K562 (cell line): ENCODE results near the gene UMODL1.

Experiments used
- EZH2 ChIP-seq: IDR thresholded peaks from 2 replicates; pipeline ENCODE4 v1.6.1; 2012; ENCODE audit warnings: low read depth, mild to moderate bottlenecking, inconsistent platforms, low read length, borderline replicate concordance
- MYC ChIP-seq, 2 experiments: fragments of 250-450 bp in 1 of 2; sonication (Bioruptor Pico) in 1 of 2; IDR thresholded peaks; 2 replicates each; pipeline versions ENCODE4 v1.5.1 to v1.6.1; 2012 to 2021; ENCODE audit warnings: low read depth in 2 of 2, borderline replicate concordance in 1 of 2, improper control_type of control experiment in 1 of 2, low read length in 1 of 2, mild to moderate bottlenecking in 1 of 2, moderate library complexity in 1 of 2
- POLR2AphosphoS5 ChIP-seq: IDR thresholded peaks from 2 replicates; pipeline ENCODE4 v1.6.1; 2011; ENCODE audit warnings: mild to moderate bottlenecking, low read depth, low read length, moderate library complexity; ENCODE audit not compliant: control insufficient read depth, insufficient read depth
- ZNF766 ChIP-seq: fragments of 200-800 bp; sonication (Bioruptor generic); conservative IDR thresholded peaks from 2 replicates; pipeline ENCODE4 v1.6.1; 2016; ENCODE audit warnings: missing genetic modification characterization, missing compliant biosample characterization
- TF ChIP-seq, protein P1 (sequence below): sonication (generic); formaldehyde crosslinking; IDR thresholded peaks from 2 replicates; pipeline ENCODE4 v1.8.1; 2023; ENCODE audit warnings: mild to moderate bottlenecking, missing genetic modification reagents
- TF ChIP-seq, protein P2 (sequence below): fragments of 250-450 bp; sonication (Bioruptor Pico); IDR thresholded peaks from 2 replicates; pipeline ENCODE4 v1.8.0; 2021; ENCODE audit warnings: borderline replicate concordance, mild to moderate bottlenecking, moderate library complexity; ENCODE audit not compliant: poor library complexity, severe bottlenecking
- TF ChIP-seq, protein P3 (sequence below): fragments of 450-650 bp; formaldehyde crosslinking; IDR thresholded peaks from 2 replicates; pipeline ENCODE4 v1.4.0; 2020; ENCODE audit warnings: mild to moderate bottlenecking, mixed read lengths

DNA sequence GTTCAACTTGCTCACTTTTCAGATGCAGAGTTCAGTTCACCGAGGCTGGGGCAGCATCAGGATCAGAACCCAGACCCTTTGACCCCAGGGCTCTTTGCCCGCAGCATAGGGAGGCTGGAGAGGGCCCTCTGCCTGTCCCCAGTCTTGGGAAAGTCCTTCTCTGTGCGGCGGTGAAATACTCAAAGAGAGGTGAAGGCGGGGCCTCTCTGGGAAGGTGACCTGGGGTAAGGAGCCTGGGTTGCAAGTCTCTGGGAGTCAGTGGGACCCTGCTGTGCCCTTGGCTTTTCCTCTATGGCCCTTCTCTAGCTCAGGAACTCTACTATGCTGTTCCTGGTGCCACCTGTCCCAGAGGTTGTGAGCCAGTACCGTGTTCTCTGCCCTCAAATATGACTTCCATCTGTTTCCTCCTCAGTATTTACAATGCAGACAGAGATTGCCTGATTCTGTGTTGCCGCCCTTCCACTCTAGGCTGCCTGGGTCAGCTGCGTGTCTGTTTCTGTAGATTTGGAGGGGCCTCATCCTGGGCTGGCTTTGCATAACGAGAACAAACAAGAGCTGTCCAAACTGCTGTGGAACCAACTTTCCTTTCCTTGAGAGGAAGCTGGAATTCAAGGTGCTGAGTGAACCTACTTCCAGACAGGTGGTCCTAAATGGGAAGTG lies 42.2 kb upstream of the UMODL1 start:
- TF ChIP-seq ZNF766 (CRISPR knock-in tag): no peak
- TF ChIP-seq, protein P1, sequence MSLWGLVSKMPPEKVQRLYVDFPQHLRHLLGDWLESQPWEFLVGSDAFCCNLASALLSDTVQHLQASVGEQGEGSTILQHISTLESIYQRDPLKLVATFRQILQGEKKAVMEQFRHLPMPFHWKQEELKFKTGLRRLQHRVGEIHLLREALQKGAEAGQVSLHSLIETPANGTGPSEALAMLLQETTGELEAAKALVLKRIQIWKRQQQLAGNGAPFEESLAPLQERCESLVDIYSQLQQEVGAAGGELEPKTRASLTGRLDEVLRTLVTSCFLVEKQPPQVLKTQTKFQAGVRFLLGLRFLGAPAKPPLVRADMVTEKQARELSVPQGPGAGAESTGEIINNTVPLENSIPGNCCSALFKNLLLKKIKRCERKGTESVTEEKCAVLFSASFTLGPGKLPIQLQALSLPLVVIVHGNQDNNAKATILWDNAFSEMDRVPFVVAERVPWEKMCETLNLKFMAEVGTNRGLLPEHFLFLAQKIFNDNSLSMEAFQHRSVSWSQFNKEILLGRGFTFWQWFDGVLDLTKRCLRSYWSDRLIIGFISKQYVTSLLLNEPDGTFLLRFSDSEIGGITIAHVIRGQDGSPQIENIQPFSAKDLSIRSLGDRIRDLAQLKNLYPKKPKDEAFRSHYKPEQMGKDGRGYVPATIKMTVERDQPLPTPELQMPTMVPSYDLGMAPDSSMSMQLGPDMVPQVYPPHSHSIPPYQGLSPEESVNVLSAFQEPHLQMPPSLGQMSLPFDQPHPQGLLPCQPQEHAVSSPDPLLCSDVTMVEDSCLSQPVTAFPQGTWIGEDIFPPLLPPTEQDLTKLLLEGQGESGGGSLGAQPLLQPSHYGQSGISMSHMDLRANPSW (CRISPR knock-in tag): no peak
- TF ChIP-seq MYC (IDR thresholded peaks at IDR 0.05; ENCODE audit: low read depth, low read length): no peak
- TF ChIP-seq MYC (CRISPR knock-in tag; IDR thresholded peaks at IDR 0.05; ENCODE audit: borderline replicate concordance, low read depth): no peak
- no peak for TF ChIP-seq POLR2AphosphoS5
- TF ChIP-seq, protein P2, sequence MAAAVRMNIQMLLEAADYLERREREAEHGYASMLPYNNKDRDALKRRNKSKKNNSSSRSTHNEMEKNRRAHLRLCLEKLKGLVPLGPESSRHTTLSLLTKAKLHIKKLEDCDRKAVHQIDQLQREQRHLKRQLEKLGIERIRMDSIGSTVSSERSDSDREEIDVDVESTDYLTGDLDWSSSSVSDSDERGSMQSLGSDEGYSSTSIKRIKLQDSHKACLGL: no peak
- TF ChIP-seq, protein P3, sequence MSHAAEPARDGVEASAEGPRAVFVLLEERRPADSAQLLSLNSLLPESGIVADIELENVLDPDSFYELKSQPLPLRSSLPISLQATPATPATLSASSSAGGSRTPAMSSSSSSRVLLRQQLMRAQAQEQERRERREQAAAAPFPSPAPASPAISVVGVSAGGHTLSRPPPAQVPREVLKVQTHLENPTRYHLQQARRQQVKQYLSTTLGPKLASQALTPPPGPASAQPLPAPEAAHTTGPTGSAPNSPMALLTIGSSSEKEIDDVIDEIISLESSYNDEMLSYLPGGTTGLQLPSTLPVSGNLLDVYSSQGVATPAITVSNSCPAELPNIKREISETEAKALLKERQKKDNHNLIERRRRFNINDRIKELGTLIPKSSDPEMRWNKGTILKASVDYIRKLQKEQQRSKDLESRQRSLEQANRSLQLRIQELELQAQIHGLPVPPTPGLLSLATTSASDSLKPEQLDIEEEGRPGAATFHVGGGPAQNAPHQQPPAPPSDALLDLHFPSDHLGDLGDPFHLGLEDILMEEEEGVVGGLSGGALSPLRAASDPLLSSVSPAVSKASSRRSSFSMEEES: no peak
- TF ChIP-seq EZH2: no peak
